ENCODE results near the gene CBFA2T3. TPM values are rescaled to one million over a fixed set of nuclear protein-coding genes. Genes with fewer than 3 reads are reported as not detected.

The CBFA2T3 gene
- total RNA-seq, 4 donors from 2014 or later = 4.0 to 18.5 (median 5.5) TPM

DNA sequence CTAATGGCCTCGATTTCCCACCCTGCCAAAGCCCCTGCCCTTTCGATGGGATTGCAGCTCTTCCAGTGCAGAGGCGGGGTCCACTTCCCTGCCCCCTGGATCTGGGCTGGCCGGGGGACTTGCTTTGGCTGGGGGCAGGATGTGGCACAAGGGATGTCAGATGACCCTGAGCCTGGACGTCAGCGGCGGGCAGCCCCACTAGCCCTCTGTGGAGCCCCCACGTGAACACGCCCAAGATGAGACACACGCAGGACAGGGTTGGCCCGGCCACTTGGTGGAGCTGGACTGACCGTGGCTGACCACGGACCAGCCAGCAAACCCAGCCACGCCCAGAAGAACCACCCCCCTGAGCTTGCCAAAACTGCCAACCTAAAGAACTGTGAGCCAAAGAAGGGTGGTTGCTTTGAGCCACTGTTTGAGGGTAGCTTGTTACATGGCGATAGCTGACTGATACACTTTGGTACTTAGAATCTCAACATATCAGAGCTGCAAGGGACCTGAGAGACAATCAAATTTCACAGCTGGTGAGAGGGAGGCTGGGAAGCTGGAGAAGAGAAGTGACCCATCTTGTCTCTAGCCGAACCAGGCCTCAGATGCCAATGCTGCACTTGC, 63.9 kb downstream of the CBFA2T3 start:
- H3K9me3 ChIP-seq = no peaks in the 10 kb centered on the region
- H3K4me3 ChIP-seq = no peak overlapping the region
- no peak overlapping the region for H3K27ac ChIP-seq
- peaks cover 0 to 6% (median 0%) of the 10 kb centered on the region in 4 donors for H3K4me1 ChIP-seq
- intact Hi-C loops (cut with DNase I; ENCODE audit: low total_unique reads) (no loop called here), in situ Hi-C loops (cut with MboI; ENCODE audit: low pct_ligation_motif_present in 1 of 4, low pct_unique_long_range_greater_than_20kb in 1 of 4, low sequenced_read_pairs in 3 of 4) (no loop called here)
- no peaks in the 10 kb centered on the region for H3K36me3 ChIP-seq
- 94% methylated on average over 10 of the region's 16 CpGs; no CpG with 5 or more reads in 1 of the 2 donors for WGBS, 2 donors (ENCODE audit: low coverage in 1 of 2)
- DNase-seq = no peak
- TF ChIP-seq CTCF (IDR thresholded peaks at IDR 0.05) (no peak), POLR2AphosphoS5 (IDR thresholded peaks at IDR 0.05) (no peak), EP300 (IDR thresholded peaks at IDR 0.05; ENCODE audit: low read depth) (no peak), POLR2A (IDR thresholded peaks at IDR 0.05) (no peak)
- H3K27me3 ChIP-seq = peaks cover 5% of the 10 kb centered on the region

GRCh38 chr16:88912556-88912955, 64.5 kb downstream of the CBFA2T3 start:
- WGBS, 2 donors (ENCODE audit: low coverage in 1 of 2) = 74% methylated on average over 10 of the region's 15 CpGs; no CpG with 5 or more reads in 1 of the 2 donors
- in situ Hi-C loops (cut with MboI; ENCODE audit: low pct_ligation_motif_present in 1 of 4, low pct_unique_long_range_greater_than_20kb in 1 of 4, low sequenced_read_pairs in 3 of 4) (no loop called here), intact Hi-C loops (cut with DNase I; ENCODE audit: low total_unique reads) (no loop called here)
- peaks cover 0 to 6% (median 0%) of the 10 kb centered on the region in 4 donors for H3K4me1 ChIP-seq
- H3K27ac ChIP-seq = no peak overlapping the region
- no peak for DNase-seq
- H3K9me3 ChIP-seq = no peaks in the 10 kb centered on the region
- H3K27me3 ChIP-seq = peaks cover 5% of the 10 kb centered on the region
- TF ChIP-seq POLR2A (IDR thresholded peaks at IDR 0.05) (no peak), EP300 (IDR thresholded peaks at IDR 0.05; ENCODE audit: low read depth) (no peak), POLR2AphosphoS5 (IDR thresholded peaks at IDR 0.05) (no peak), CTCF (IDR thresholded peaks at IDR 0.05) (no peak)
- H3K4me3 ChIP-seq = no peak overlapping the region
- no peaks in the 10 kb centered on the region for H3K36me3 ChIP-seq

DNA sequence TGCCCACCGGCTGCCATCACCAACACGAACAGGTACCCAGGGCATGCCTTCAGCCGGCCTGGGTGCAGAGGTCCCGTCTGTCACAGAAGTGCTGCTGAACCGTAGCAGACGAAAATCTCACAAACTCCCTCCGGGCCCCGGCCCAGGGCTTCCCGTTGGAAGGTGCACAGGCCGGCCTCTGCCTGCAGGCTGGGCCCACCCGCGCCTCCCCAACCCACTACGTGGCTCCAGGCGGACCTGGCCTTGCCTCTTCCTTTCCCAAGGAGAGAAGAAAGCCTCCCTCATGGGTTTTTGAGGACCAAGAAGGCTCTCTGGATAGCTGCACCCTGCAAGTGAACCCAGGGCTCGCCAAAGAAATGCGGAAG, 65.1 kb downstream of the CBFA2T3 start:
- no peak overlapping the region for H3K4me3 ChIP-seq
- no peak for TF ChIP-seq CTCF (IDR thresholded peaks at IDR 0.05)
- TF ChIP-seq EP300 (IDR thresholded peaks at IDR 0.05; ENCODE audit: low read depth) = no peak
- TF ChIP-seq POLR2A (IDR thresholded peaks at IDR 0.05) = no peak
- no peak for TF ChIP-seq POLR2AphosphoS5 (IDR thresholded peaks at IDR 0.05)
- no peaks in the 10 kb centered on the region for H3K9me3 ChIP-seq
- WGBS, 2 donors (ENCODE audit: low coverage in 1 of 2) = 82 to 100% methylated on average over 1 to 13 of the region's 16 CpGs
- H3K4me1 ChIP-seq = peaks cover 0 to 6% (median 0%) of the 10 kb centered on the region in 4 donors
- peaks cover 5% of the 10 kb centered on the region for H3K27me3 ChIP-seq
- no peak for DNase-seq
- in situ Hi-C loops (cut with MboI; ENCODE audit: low pct_ligation_motif_present in 1 of 4, low pct_unique_long_range_greater_than_20kb in 1 of 4, low sequenced_read_pairs in 3 of 4) = no loop called here
- H3K27ac ChIP-seq = no peak overlapping the region
- H3K36me3 ChIP-seq = no peaks in the 10 kb centered on the region
- intact Hi-C loops (cut with DNase I; ENCODE audit: low total_unique reads) = no loop called here

DNA sequence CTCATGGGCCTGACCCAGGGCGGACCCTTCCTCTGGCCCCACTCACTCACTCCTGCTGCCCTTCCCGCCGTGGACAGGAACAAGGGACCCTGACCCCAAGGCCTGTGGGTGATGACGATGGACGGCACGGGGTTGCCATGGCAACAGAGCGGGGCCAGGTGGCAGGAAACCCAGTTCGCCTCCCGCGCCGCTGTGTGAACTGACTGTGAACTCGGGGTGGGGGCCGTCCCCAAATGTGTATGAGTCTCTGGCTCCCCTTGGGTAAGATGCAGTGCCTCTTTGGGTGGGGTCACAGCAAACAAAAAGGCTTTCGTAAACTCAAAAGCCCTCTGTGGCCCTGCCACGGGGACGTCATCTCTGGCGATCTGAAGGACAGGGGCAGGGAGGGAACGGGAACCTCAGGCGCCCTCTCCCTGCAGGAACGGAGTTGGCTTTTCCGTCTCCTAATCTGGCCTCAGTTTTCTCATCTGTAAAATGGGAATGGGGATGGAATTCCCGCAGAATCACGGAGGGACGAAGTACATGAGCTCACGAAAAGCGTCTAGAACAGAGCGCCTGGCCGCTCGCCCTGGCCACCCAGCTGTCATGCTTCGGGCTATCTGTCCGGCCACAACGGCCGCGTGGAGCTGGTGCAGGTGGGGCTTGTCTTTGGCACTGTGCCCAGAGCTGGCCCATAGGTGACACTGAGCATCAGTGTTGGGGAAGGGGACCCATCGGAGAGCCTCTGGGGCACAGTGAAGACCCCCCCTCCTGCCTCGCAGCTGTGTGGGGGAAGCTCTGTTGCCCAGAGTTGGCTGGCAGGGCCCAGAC, 65.7 kb downstream of the CBFA2T3 start:
- in situ Hi-C loops (cut with MboI; ENCODE audit: low pct_ligation_motif_present in 1 of 4, low pct_unique_long_range_greater_than_20kb in 1 of 4, low sequenced_read_pairs in 3 of 4) = no loop called here
- H3K9me3 ChIP-seq = no peaks in the 10 kb centered on the region
- H3K36me3 ChIP-seq = no peaks in the 10 kb centered on the region
- TF ChIP-seq EP300 (IDR thresholded peaks at IDR 0.05; ENCODE audit: low read depth) (no peak), POLR2A (IDR thresholded peaks at IDR 0.05) (no peak), CTCF (IDR thresholded peaks at IDR 0.05) (no peak), POLR2AphosphoS5 (IDR thresholded peaks at IDR 0.05) (no peak)
- peaks cover 5% of the 10 kb centered on the region for H3K27me3 ChIP-seq
- intact Hi-C loops (cut with DNase I; ENCODE audit: low total_unique reads) = no loop called here
- H3K4me3 ChIP-seq = no peak overlapping the region
- WGBS, 2 donors (ENCODE audit: low coverage in 1 of 2) = 65% methylated on average over 31 of the region's 36 CpGs; no CpG with 5 or more reads in 1 of the 2 donors
- no peak overlapping the region for H3K27ac ChIP-seq
- DNase-seq = no peak
- H3K4me1 ChIP-seq = peaks cover 0 to 6% (median 0%) of the 10 kb centered on the region in 4 donors
